K562 (cell line): ENCODE measurements around the gene RBM46. TPM values are rescaled to one million over a fixed set of nuclear protein-coding genes. Genes with fewer than 3 reads are reported as not detected.

Source experiments
- ATAC-seq: fragments of 200-7000 bp; cut with Tn5 transposase; 3 replicates; pipeline ENCODE4 v1.9.1; 2020; ENCODE audit warnings: moderate library complexity
- BruUV-seq: library from RNA; stranded (reverse); fragments of 400-500 nt; replicated peaks from 2 replicates; lab custom pipeline; 2021; lab: Mats Ljungman, UMichigan
- CTCF ChIA-PET: fragments of 300-600 bp; formaldehyde crosslinking; extraction: SDS; loops from one replicate; lab custom pipeline; 2021; ENCODE audit warnings: low intra/inter-chr PET ratio; lab: Yijun Ruan, JAX
- POLR2A ChIA-PET: fragments of 300-600, 350-650 bp; sonication (Branson Sonifier 250); formaldehyde crosslinking; extraction: SDS; loops from one replicate; lab custom pipeline; 2021; ENCODE audit warnings: antibody characterized with exemption, inconsistent platforms; lab: Yijun Ruan, JAX
- DNase-seq, 4 experiments: peaks; one replicate each; pipeline versions ENCODE4 v3.0.0 to v3.0.0-alpha.2; 2011 to 2018; ENCODE audit warnings: low spot score in 3 of 4, mixed read lengths in 3 of 4; ENCODE audit errors: extremely low read depth in 1 of 4
- FAIRE-seq: peaks from 2 replicates; lab custom pipeline; 2011; peaks lifted over from hg19 to GRCh38; lab: Jason Lieb, UNC
- H2AFZ ChIP-seq: 2 replicates; pipeline ENCODE4 v1.6.0; 2011; ENCODE audit warnings: low read depth, low read length, control low read depth, inconsistent platforms
- H3K27ac ChIP-seq: fragments of 200-600 bp; 3 replicates; pipeline ENCODE4 v1.8.0; 2011; ENCODE audit warnings: low read depth, mild to moderate bottlenecking, control low read depth, inconsistent platforms, low read length, moderate library complexity, mixed read lengths; ENCODE audit errors: extremely low read depth
- H3K27me3 ChIP-seq, 2 experiments: fragments of 300-600 bp in 1 of 2; 2 replicates in 1 of 2; 3 replicates in 1 of 2; pipeline versions ENCODE4 v1.6.0 to v1.8.0; 2011; ENCODE audit warnings: inconsistent platforms in 2 of 2, low read length in 2 of 2, mild to moderate bottlenecking in 1 of 2, mixed read lengths in 1 of 2, moderate library complexity in 1 of 2; ENCODE audit not compliant: control insufficient read depth in 2 of 2, insufficient read depth in 2 of 2
- H3K36me3 ChIP-seq: fragments of 300-600 bp; 3 replicates; pipeline ENCODE4 v1.8.0; 2011; ENCODE audit warnings: mild to moderate bottlenecking, low read length, inconsistent platforms; ENCODE audit not compliant: control insufficient read depth, insufficient read depth
- H3K4me1 ChIP-seq, 2 experiments: fragments of 200-600 bp in 1 of 2; replicated peaks in 1 of 2; 2 replicates in 1 of 2; 3 replicates in 1 of 2; pipeline versions ENCODE4 v1.5.1 to v1.8.0; 2011; ENCODE audit warnings: inconsistent platforms in 2 of 2, low read length in 2 of 2, mild to moderate bottlenecking in 1 of 2, mixed read lengths in 1 of 2, moderate library complexity in 1 of 2; ENCODE audit not compliant: control insufficient read depth in 2 of 2, insufficient read depth in 2 of 2
- H3K4me2 ChIP-seq: 2 replicates; pipeline ENCODE4 v1.6.1; 2011; ENCODE audit warnings: low read length, control low read depth, inconsistent platforms, mixed read lengths; ENCODE audit not compliant: insufficient read depth
- H3K4me3 ChIP-seq: fragments of 200-600 bp; sonication (generic), shearing (Covaris generic); 2 replicates; pipeline ENCODE4 v1.5.1; 2016; ENCODE audit warnings: control low read depth, inconsistent platforms
- H3K79me2 ChIP-seq: fragments of 200-600 bp; 3 replicates; pipeline ENCODE4 v1.8.0; 2011; ENCODE audit warnings: low read length, inconsistent platforms; ENCODE audit not compliant: control insufficient read depth, insufficient read depth
- H3K9ac ChIP-seq, 2 experiments: 2 replicates each; pipeline versions ENCODE4 v1.6.0 to v1.6.1; 2011; ENCODE audit warnings: low read depth in 2 of 2, low read length in 2 of 2, control low read depth in 1 of 2, inconsistent platforms in 1 of 2, mild to moderate bottlenecking in 1 of 2, mixed read lengths in 1 of 2; ENCODE audit not compliant: insufficient read depth in 1 of 2
- H3K9me1 ChIP-seq: one replicate; pipeline ENCODE4 v1.6.0; 2011; ENCODE audit warnings: inconsistent platforms, mild to moderate bottlenecking, low read length, moderate library complexity; ENCODE audit not compliant: control insufficient read depth, insufficient read depth
- H3K9me3 ChIP-seq: replicated peaks from 2 replicates; pipeline ENCODE4 v1.5.1; 2011; ENCODE audit warnings: low read depth, low read length, inconsistent platforms; ENCODE audit not compliant: control insufficient read depth, insufficient read depth
- H4K20me1 ChIP-seq: replicated peaks from 2 replicates; pipeline ENCODE4 v1.6.1; 2011; ENCODE audit warnings: low read length, inconsistent platforms, mixed read lengths; ENCODE audit not compliant: control insufficient read depth, insufficient read depth
- CREB3 ChIP-seq: fragments of 450-650 bp; conservative IDR thresholded peaks from 2 replicates; pipeline ENCODE4 v1.6.1; 2016; ENCODE audit warnings: missing genetic modification characterization, low read depth, mild to moderate bottlenecking, missing compliant biosample characterization, moderate library complexity
- CREBBP ChIP-seq: IDR thresholded peaks from one replicate; pipeline ENCODE4 v1.6.1; 2012; ENCODE audit warnings: low read depth, mild to moderate bottlenecking, control low read depth, inconsistent platforms, low read length
- CTBP1 ChIP-seq: fragments of 450-650 bp; IDR thresholded peaks from 2 replicates; pipeline ENCODE4 v1.6.1; 2016; ENCODE audit warnings: borderline replicate concordance
- EGR1 ChIP-seq: fragments of 450-650 bp; conservative IDR thresholded peaks from 2 replicates; pipeline ENCODE4 v1.6.1; 2017; ENCODE audit warnings: mild to moderate bottlenecking
- ESRRA ChIP-seq: fragments of 450-650 bp; IDR thresholded peaks from 2 replicates; pipeline ENCODE4 v1.6.1; 2014; ENCODE audit warnings: low read depth, mild to moderate bottlenecking, moderate library complexity, borderline replicate concordance
- ETV1 ChIP-seq: fragments of 450-650 bp; conservative IDR thresholded peaks from 2 replicates; pipeline ENCODE4 v1.6.1; 2016; ENCODE audit warnings: missing genetic modification characterization, control low read depth, low read depth, missing compliant biosample characterization
- ETV5 ChIP-seq: sonication (generic); formaldehyde crosslinking; IDR thresholded peaks from 2 replicates; pipeline ENCODE4 v1.4.0; 2020; ENCODE audit warnings: low read depth, mild to moderate bottlenecking, missing genetic modification reagents
- HNRNPL ChIP-seq: fragments of 200-400 bp; formaldehyde crosslinking; IDR thresholded peaks from 2 replicates; pipeline ENCODE4 v1.6.1; 2017; ENCODE audit warnings: low read depth, mild to moderate bottlenecking, low read length
- HNRNPUL1 ChIP-seq: fragments of 200-400 bp; formaldehyde crosslinking; IDR thresholded peaks from 2 replicates; pipeline ENCODE4 v1.6.1; 2017; ENCODE audit warnings: low read length
- NCOR1 ChIP-seq: fragments of 450-650 bp; IDR thresholded peaks from 2 replicates; pipeline ENCODE4 v1.6.1; 2016; ENCODE audit warnings: mild to moderate bottlenecking, moderate library complexity
- PYGO2 ChIP-seq: fragments of 450-650 bp; IDR thresholded peaks from 2 replicates; pipeline ENCODE4 v1.6.1; 2016; ENCODE audit warnings: mild to moderate bottlenecking, missing genetic modification characterization, moderate library complexity, missing compliant biosample characterization
- SIN3A ChIP-seq, 2 experiments: fragments of 150-350 bp in 1 of 2; IDR thresholded peaks; 2 replicates each; pipeline ENCODE4 v1.6.1; 2011 to 2016; ENCODE audit warnings: borderline replicate concordance in 2 of 2, low read depth in 2 of 2, low read length in 2 of 2, mild to moderate bottlenecking in 2 of 2, moderate library complexity in 2 of 2; ENCODE audit not compliant: control insufficient read depth in 1 of 2
- ZKSCAN3 ChIP-seq: fragments of 250-450 bp; sonication (Bioruptor Pico); IDR thresholded peaks from 2 replicates; pipeline ENCODE4 v1.4.0; 2020
- ZNF217 ChIP-seq: sonication (generic); formaldehyde crosslinking; IDR thresholded peaks from 2 replicates; pipeline ENCODE4 v1.8.0; 2022; ENCODE audit warnings: mild to moderate bottlenecking, missing genetic modification reagents
- ZNF253 ChIP-seq: fragments of 250-450 bp; sonication (Bioruptor Pico); conservative IDR thresholded peaks from 2 replicates; pipeline ENCODE4 v1.6.1; 2021; ENCODE audit warnings: mild to moderate bottlenecking
- ZNF324 ChIP-seq: fragments of 250-450 bp; sonication (Bioruptor Pico); IDR thresholded peaks from 2 replicates; pipeline ENCODE4 v1.4.0; 2020; ENCODE audit warnings: mild to moderate bottlenecking
- WGBS: fragments of 100-300 bp; shearing (Covaris generic); methylation state at CpG from one replicate; pipeline ENCODE4 v1.1.6; 2016; ENCODE audit warnings: low coverage, mixed read lengths; ENCODE audit not compliant: insufficient coverage; ENCODE audit errors: missing lambda C conversion rate; 5-methylcytosine and 5-hydroxymethylcytosine counted together
- in situ Hi-C: fragments of 300-500 bp; cut with MboI; formaldehyde crosslinking; loops from 4 replicates; pipeline ENCODE4 v1.15.0; 2018; ENCODE audit warnings: inconsistent platforms, mixed read lengths
- intact Hi-C: fragments of 100-400 bp; cut with micrococcal nuclease; formaldehyde crosslinking; loops from 2 replicates; pipeline ENCODE4 v1.14.2; 2022
- polyA plus RNA-seq, 8 experiments: library from polyadenylated mRNA; depleted of rRNA in 4 of 8; stranded (reverse) in 5 of 8; unstranded in 3 of 8; fragments of >200 nt; fragmentation: Nextera tagmentation in 2 of 8; fragmentation: Illumina TruSeq in 1 of 8; extraction: Ambion mirVana in 2 of 8; extraction: Trizol in 1 of 8; gene quantifications; 2 replicates each; pipeline versions ENCODE4 v1.2.1 to v1.2.3, GENCODE V29; 2011 to 2014; ENCODE audit warnings: inconsistent platforms in 1 of 8, missing spikeins in 1 of 8
- total RNA-seq, 7 experiments: library from RNA; depleted of rRNA in 6 of 7; stranded (reverse); fragments of >200 nt in 6 of 7; fragmentation: Illumina TruSeq in 2 of 7; extraction: Trizol in 2 of 7; gene quantifications; 2 replicates each; pipeline versions ENCODE4 v1.2.1 to v1.2.3, GENCODE V29; 2011 to 2021; ENCODE audit warnings: low replicate concordance in 1 of 7
- TF ChIP-seq, protein P1 (sequence below): fragments of 250-450 bp; sonication (Bioruptor Pico); IDR thresholded peaks from 2 replicates; pipeline ENCODE4 v1.8.0; 2021; ENCODE audit warnings: moderate library complexity, mild to moderate bottlenecking, inconsistent platforms

RBM46 gene
- total and polyA plus RNA-seq, 9 of the 15 experiments (the other 6 are each of a cell fraction or from before 2014, with no cell fraction given) = 0.04 TPM; not detected in 8

DNA sequence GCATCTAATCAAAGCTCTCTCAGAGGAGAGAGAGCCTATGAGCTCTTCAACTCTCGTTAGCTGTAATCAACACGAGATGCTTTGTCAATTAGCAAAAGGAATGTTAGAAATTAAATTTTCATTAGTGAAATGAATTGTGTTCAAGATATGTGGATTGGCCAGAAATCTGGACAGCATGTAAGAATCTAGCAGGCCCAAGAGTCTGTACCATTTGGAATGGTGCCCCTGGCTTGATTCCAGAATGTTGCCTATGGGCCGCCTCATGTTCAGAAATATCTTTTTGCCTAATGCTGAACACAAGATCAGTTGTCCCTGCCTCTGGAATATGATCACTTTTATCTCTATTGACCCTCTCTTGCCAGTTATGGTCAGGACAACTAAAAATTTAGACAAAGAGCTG, 88.2 kb downstream of the RBM46 start:
- H3K27me3 ChIP-seq = no peaks in the 10 kb centered on the region
- ATAC-seq (no peak), DNase-seq (no peak), FAIRE-seq (no peak)
- no TSS peak for BruUV-seq
- no peaks in the 10 kb centered on the region for H3K36me3 ChIP-seq
- H3K9ac ChIP-seq = no peak overlapping the region
- in situ Hi-C loops (no loop called here), intact Hi-C loops (no loop called here)
- ChIA-PET POLR2A (no interaction called here), CTCF (no interaction called here)
- H3K27ac ChIP-seq = no peak overlapping the region
- no peaks in the 10 kb centered on the region for H3K4me1 ChIP-seq
- no peaks in the 10 kb centered on the region for H3K79me2 ChIP-seq
- no peaks in the 10 kb centered on the region for H3K9me1 ChIP-seq
- no peak overlapping the region for H2AFZ ChIP-seq
- H3K4me2 ChIP-seq = no peak overlapping the region
- H3K4me3 ChIP-seq = no peak overlapping the region
- 2% methylated on average over 3 of the region's 3 CpGs for WGBS
- H4K20me1 ChIP-seq = no peaks in the 10 kb centered on the region
- TF ChIP-seq ETV5 (no peak), ETV1 (no peak), CTBP1 (no peak), PYGO2 (tag) (no peak), SIN3A (IDR thresholded peaks at IDR 0.05; ENCODE audit: borderline replicate concordance in 2 of 2, control insufficient read depth in 1 of 2, low read depth in 2 of 2, low read length in 2 of 2) (no peak), ESRRA (no peak), NCOR1 (no peak), HNRNPL (no peak), ZNF217 (no peak), EGR1 (no peak), CREB3 (tag) (no peak), ZNF324 (CRISPR knock-in tag) (no peak), HNRNPUL1 (no peak), ZNF253 (CRISPR knock-in tag) (no peak), ZKSCAN3 (CRISPR knock-in tag) (no peak), CREBBP (no peak)
- TF ChIP-seq, protein P1, sequence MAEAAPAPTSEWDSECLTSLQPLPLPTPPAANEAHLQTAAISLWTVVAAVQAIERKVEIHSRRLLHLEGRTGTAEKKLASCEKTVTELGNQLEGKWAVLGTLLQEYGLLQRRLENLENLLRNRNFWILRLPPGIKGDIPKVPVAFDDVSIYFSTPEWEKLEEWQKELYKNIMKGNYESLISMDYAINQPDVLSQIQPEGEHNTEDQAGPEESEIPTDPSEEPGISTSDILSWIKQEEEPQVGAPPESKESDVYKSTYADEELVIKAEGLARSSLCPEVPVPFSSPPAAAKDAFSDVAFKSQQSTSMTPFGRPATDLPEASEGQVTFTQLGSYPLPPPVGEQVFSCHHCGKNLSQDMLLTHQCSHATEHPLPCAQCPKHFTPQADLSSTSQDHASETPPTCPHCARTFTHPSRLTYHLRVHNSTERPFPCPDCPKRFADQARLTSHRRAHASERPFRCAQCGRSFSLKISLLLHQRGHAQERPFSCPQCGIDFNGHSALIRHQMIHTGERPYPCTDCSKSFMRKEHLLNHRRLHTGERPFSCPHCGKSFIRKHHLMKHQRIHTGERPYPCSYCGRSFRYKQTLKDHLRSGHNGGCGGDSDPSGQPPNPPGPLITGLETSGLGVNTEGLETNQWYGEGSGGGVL = no peak
- H3K9me3 ChIP-seq = no peaks in the 10 kb centered on the region
